Measurements from ENCODE around the gene AJM1. TPM values are rescaled to one million over a fixed set of nuclear protein-coding genes. Genes with fewer than 3 reads are reported as not detected.
"Not testable (repeated sequence)": the region's sequence is repeated elsewhere in the genome, so short reads cannot be mapped to it uniquely, and the experiment has no call there.

AJM1 gene
- total RNA-seq, 1 experiment from 2014 or later = 1.8 TPM

DNA sequence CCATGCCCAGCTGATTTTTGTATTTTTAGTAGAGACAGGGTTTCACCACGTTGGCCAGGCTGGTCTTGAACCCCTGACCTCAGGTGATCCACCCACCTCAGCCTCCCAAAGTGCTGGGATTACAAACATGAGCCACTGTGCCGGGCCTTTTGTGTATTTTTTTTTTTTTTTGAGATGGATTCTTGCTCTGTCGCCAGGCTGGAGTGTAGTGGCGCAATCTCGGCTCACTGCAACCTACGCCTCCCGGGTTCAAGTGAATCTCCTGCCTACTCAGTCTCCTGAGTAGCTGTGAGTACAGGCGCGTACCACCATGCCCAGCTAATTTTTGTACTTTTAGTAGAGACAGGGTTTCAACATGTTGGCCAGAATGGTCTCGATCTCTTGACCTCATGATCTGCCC is 41.4 kb downstream of the AJM1 start:
- not testable (repeated sequence) for H3K23ac ChIP-seq (ENCODE audit: insufficient read length, low read depth, low read length); H2BK120ac ChIP-seq (ENCODE audit: low read depth, low read length, poor library complexity, severe bottlenecking); DNase-seq; H4K20me1 ChIP-seq (ENCODE audit: control insufficient read depth, insufficient read depth, insufficient read length); H3K56ac ChIP-seq (ENCODE audit: insufficient read length, low read depth, low read length); H3T11ph ChIP-seq (ENCODE audit: low read length); H3K79me1 ChIP-seq (ENCODE audit: insufficient read depth, low read depth, low read length, poor library complexity, severe bottlenecking); H4K5ac ChIP-seq (ENCODE audit: insufficient read length, low read depth, low read length); H3K36me3 Mint-ChIP-seq (ENCODE audit: insufficient read depth in 1 of 3, low read depth in 3 of 3); H3K14ac ChIP-seq (ENCODE audit: insufficient read depth, low read length); H3K27me3 ChIP-seq (ENCODE audit: insufficient read depth, low read length); H2BK12ac ChIP-seq (ENCODE audit: insufficient read length, low read depth, low read length); H3K9me3 ChIP-seq (ENCODE audit: control insufficient read depth, low read depth, low read length); H2BK20ac ChIP-seq (ENCODE audit: low read depth, low read length, poor library complexity, severe bottlenecking); H3K9ac ChIP-seq (ENCODE audit: extremely low read depth, insufficient read length, low read length); H3K23me2 ChIP-seq (ENCODE audit: insufficient read length, low read depth, low read length, poor library complexity, severe bottlenecking); H3K4me2 ChIP-seq (ENCODE audit: insufficient read depth, insufficient read length, low read length); H4K91ac ChIP-seq (ENCODE audit: insufficient read length, low read depth, low read length); H3K18ac ChIP-seq (ENCODE audit: insufficient read length, low read depth, low read length); H3K4me1 ChIP-seq (ENCODE audit: insufficient read depth, low read length); H2AFZ ChIP-seq (ENCODE audit: low read length); H2AK5ac ChIP-seq (ENCODE audit: insufficient read length, low read length); H2BK15ac ChIP-seq (ENCODE audit: low read depth, low read length); H3K79me2 ChIP-seq (ENCODE audit: insufficient read depth, low read length); H2BK5ac ChIP-seq (ENCODE audit: insufficient read length, low read length); H3K9me3 Mint-ChIP-seq; H3K27ac ChIP-seq (ENCODE audit: insufficient read length, low read depth, low read length); H3K27me3 Mint-ChIP-seq (ENCODE audit: low read depth); H3K4ac ChIP-seq (ENCODE audit: low read depth, low read length); H4K8ac ChIP-seq (replicated peaks; ENCODE audit: insufficient read length, low read depth, low read length); H3K27ac Mint-ChIP-seq; H3K4me3 Mint-ChIP-seq
- peaks cover 12 to 16% of the 10 kb centered on the region in 2 experiments for H3K4me1 Mint-ChIP-seq
- WGBS (ENCODE audit: extremely low coverage, insufficient read length, low lambda C conversion rate) = no CpG with 5 or more reads among the region's 10 CpGs
